ENCODE measurements around the gene KIAA0825.

- no peak for TF ChIP-seq CTCF (IDR thresholded peaks at IDR 0.05)
- no peak for TF ChIP-seq POLR2A (IDR thresholded peaks at IDR 0.05)
Measured at GRCh38 chr5:94385767-94386166, 232.6 kb downstream of the KIAA0825 start.
